LNCaP clone FGC (cell line): ENCODE results near the gene DDB1.
A peak's percentile ranks its signal among the peaks of the same experiment; 100 is the strongest.

ENCODE experiments used
- DNase-seq: peaks from one replicate; pipeline ENCODE4 v3.0.0-alpha.2; 2011; ENCODE audit warnings: low read depth
- H3K4me3 ChIP-seq: 2 replicates; pipeline ENCODE4 v1.5.1; 2011; ENCODE audit warnings: mild to moderate bottlenecking, low read depth, low read length, control low read depth
- CTCF ChIP-seq: IDR thresholded peaks from 2 replicates; pipeline ENCODE4 v1.5.1; 2012; ENCODE audit warnings: mild to moderate bottlenecking; ENCODE audit not compliant: control insufficient read depth, insufficient read depth; ENCODE audit errors: extremely low read depth

Gene DDB1

GRCh38 chr11:61361741-61362541 lies 29.0 kb upstream of the DDB1 start, which contains the start of the genes CYB561A3 and TMEM138:
CYB561A3 (minus strand) TSS chr11:61361882; CDS start chr11:61356713, 5,169 bp downstream.
TMEM138 (plus strand) TSS chr11:61362374; CDS start chr11:61364391, 2,017 bp downstream.
- TF ChIP-seq CTCF, result no peak
- H3K4me3 ChIP-seq, result peak within 1 kb of the TSS; percentile 98
- DNase-seq, result peak; percentile 76

DNA sequence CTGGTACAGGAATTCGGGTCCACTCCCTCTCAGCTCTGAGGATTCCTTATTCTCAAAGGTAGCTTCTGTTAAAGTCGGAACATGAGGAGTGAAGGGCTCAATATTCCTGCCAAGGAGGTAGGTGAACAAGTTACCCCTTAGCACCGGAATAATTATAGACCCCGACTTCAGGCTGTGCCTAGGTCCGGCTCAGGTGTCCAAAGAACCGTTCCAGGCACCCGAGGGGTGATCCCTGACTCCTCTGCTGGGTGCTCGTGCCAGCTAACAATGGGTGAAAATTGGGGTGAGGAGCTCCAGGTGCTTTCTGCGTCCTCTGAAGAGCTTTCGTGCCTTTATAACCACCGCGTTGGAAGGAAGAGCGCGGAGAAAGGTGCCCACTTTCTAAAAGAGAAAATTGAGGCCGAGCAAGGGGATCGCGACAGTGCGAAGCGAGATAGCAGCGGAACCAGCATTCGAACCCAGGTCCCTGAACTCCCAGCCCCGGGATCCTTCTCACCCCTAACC lies 28.4 kb upstream of the DDB1 start:
- DNase-seq, result no peak

DNA sequence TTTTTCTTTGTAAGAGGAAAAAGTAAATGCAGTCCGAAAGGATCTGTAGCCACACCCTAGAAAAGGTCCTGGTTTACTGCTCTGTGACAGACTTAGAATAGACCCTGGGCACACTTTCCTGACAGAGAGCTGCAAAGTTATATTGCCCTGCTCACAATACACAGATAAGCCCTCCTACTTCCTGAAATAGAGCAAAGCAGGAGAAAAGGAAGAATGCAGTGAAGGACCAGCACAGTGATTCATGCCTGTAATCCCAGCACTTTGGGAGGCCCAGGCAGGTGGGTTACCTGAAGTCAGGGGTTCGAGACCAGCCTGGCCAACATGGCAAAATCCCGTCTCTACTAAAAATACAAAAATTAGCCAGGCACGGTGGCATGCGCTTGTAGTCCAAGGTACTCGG lies 26.6 kb upstream of the DDB1 start:
- H3K4me3 ChIP-seq, result no peak overlapping the region

More for the DNA sequence above, 28.4 kb upstream of the DDB1 start:
- peak overlapping the region; percentile 98 for H3K4me3 ChIP-seq
- TF ChIP-seq CTCF, result no peak

GRCh38 chr11:61358566-61358965 lies 25.7 kb upstream of the DDB1 start:
- no peak for TF ChIP-seq CTCF
- no peak for DNase-seq

More for the DNA sequence above, 26.6 kb upstream of the DDB1 start:
- DNase-seq, result no peak
- TF ChIP-seq CTCF, result no peak

GRCh38 chr11:61357894-61358239 lies 25.0 kb upstream of the DDB1 start:
- TF ChIP-seq CTCF, result no peak
- DNase-seq, result no peak
- H3K4me3 ChIP-seq, result no peak overlapping the region

More at GRCh38 chr11:61358566-61358965, 25.7 kb upstream of the DDB1 start:
- H3K4me3 ChIP-seq, result no peak overlapping the region

DNA sequence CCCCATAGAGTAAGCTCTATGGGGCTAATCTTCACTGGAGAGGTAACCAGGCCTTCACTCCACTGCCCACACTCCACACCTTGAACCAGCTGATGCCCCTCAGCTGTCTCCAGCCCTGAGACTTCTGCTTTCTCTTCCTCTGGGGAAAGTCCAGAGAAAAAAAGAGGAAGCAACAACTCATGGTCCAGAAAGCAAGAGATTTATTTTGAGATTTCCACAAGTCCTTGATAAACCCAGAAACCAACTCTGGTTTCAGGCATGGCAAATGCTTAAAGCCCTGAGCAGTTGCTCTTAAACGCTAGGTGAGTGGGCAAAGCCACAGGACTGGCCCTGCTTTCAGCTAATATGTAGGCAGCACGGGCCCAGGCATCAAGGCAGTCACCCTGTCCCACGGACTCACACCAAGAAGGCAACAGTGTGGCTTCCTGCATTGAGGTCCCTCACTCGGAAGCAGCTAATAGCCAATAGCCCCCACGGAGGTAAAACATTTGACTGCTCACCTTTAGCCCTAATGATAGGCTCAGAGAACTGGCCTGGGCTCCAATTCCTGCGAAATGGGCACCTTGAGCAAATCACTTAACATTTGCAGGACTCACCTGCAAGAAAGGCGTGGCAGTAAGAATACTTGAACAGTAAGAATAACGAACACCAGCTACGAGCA lies 24.5 kb upstream of the DDB1 start:
- H3K4me3 ChIP-seq, result no peak overlapping the region
- DNase-seq, result no peak
- TF ChIP-seq CTCF, result no peak
